GM12801 (cell line): ENCODE data around the gene PGLYRP2.

Experiments
- CTCF ChIP-seq: IDR thresholded peaks from one replicate; pipeline ENCODE4 v1.5.1; 2011; ENCODE audit warnings: control low read depth; ENCODE audit not compliant: insufficient read length; ENCODE audit errors: extremely low read depth

PGLYRP2 gene

DNA sequence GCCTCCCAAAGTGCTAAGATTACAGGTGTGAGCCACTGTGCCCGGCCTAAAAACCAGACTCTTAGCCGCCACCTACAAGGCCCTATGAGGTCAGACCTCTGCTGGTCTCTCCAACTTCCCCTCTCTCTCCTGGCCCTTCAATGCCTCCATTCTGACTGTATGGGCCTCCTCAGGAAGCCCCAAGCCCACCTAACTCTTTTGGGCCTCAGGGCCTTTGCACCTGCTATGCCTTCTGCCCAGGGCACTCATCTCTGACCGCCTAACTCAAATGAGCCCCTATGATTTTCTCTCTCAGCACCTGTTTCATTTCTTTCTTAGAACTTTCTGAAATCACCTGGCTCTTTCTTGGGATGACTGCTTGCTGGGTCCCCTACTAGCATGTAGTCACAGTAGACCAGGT lies 36.0 kb downstream of the PGLYRP2 start:
- TF ChIP-seq CTCF, result no peak

DNA sequence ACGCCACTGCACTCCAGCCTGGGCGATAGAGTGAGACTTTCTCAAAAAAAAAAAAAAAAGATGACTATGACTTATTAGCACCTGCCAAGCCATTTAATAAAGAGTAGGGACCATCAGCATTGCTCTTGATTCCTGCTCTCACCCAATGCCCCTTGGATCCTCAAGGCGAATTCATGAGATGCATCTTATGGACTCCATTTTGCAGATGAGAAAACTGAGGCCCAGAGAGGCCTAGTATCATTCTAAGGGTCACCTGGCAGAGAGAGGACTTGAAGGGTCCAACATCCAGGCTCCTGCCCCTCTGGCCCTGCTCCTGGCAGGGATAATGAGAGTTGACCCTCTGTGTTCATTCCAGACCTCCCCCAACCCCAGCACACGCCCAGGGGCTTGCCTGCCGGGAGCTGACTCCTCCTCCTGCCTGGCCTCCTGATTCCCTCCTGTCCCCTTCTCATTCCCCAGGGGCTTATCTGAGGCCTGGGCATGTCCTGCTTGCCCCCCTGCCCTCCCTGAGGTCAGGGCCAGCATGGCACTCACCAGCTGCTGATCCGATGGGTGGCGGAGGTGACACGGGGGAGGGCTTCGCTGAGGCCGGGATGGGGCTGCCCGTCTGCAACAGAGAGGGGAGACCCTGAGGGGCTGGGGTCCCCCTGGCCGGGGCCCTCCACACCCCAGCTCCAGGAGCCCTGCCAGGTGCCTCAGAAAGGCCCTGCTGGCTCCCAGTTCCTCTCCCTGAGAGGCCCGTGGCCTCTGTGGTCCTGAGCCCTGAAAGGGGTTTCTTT lies 37.0 kb downstream of the PGLYRP2 start:
- no peak for TF ChIP-seq CTCF

DNA sequence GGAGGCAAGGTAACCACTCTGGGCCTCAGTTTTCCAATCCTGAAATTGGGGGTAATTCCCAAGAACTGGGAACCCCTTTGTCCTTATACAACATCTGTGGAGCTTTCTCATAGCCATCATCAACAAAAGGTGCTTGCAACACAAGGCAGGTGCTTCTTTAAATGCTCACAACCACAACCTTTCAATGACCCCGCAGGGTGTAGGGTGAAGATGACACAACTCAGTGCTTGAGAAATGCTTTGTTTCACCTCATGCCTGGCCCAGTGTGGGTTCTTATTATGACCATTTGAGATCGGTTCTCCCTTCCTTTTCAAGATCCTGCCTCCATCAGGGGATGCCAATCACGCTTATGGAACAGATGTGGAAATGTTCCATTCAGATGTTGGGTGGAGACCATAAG lies 38.0 kb downstream of the PGLYRP2 start:
- TF ChIP-seq CTCF, result no peak

DNA sequence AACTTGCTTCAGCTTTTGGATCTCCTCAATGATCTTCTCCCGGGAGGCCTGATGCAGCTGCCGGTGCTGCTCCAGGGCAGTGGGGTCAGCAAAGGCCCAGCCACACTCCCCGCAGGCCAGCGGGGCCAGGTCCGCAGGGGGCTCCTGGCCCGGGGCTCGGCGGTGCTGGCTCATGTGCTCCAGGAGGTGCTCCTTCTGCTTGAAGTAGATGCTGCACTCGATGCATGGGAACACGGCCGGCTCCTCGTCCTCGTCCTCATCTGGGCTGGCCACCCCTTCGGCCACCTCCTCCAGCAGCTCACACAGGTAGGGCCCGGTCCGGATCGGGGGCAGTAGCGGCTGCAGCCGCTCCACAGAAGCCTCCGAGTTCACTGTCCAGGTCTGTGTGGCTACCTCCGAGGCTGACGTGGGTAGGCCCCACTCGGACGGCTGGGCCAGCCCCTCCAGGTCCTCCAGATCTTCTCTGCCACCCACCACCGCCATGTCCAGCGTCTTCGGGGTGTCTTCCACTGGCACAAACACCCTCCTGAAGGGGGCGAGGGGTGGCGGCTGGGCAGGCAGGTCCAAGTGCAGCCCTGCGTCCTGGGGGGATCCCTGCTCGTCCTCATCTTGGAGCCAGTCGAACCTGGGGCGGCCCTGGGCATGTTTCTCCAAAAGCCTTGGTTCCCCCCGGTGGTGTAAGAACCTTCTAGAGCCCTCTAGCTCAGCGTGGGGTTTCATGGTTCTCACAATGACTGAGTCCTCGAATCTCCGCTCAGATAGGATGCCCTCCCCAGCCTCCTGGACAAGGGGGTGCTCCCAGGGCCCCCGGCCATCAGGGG lies 39.3 kb downstream of the PGLYRP2 start:
- TF ChIP-seq CTCF, result no peak

DNA sequence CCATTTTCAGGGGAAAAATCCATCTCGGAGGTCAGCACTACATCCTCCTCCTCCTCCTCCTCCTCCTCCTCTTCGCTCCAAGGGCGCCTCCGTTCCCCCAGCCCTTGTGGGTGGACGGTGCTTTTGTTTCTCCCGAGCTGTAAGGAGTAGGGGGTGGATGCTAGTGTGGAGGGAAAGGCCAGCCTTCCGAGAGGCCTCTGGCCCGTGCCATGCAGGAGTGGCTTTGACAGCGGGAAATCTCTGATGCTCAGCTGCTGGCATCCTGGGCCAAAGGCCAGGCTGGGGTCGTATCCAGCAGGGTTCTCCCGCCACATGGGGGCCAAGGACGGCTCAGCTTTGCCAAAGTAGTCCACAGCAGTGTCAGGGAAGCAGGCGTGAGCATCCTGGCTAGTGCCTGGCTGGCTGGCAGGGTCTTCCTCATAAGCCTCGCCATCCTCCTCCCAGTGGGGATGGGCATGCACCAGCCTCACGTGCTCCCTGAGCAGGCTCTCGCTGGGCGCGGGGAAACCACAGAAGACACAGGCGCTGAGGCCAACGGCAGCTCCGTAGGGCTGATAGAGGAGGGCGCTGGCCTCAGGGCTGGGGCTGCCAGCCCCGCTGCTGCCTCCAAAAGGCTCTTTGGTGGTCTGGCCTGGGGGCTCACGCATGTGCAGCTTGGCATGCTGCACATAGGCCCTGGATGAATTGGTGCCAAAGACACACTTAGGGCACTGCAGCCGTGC lies 40.1 kb downstream of the PGLYRP2 start:
- TF ChIP-seq CTCF, result no peak

DNA sequence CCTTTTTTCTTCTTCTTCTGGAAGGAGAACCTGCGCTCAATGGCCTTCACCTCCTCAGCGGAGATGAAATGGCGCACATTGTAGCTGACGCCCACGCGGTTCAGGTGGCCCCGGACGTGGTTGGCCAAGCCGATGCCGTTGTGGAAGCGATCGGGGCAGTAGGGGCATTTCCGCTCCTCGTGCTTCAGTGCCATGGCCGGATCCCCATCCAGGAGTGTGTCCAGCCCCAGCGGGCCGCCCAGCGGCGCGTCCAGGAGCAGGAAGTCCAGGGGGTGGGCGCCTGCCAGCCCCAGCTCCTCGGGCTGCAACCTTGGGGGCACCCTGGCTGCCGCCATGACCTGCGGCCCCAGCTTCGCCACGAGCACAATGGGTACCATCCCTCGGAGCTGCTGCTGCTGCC lies 40.7 kb downstream of the PGLYRP2 start:
- TF ChIP-seq CTCF, result no peak

DNA sequence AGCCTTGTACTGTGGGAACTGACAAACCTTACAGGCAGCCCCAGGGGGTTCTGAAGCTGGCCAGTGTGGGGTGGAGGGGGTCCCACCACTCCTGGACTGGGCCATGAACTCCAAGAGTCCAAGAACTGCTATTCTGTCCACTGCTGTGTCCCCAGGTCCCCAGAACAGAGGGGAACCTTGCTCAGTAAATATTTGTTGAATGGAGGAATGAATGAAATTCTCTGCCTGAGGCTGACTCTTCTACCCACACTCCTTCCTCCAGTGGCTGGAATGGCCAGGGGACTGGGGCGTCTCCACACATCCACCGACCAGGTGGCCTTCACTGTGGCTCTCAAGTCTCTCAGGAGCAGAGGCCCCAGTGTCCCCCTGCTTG lies 41.2 kb downstream of the PGLYRP2 start:
- no peak for TF ChIP-seq CTCF
